ENCODE data around the gene ZNF335.

ZNF335 gene, protein sequence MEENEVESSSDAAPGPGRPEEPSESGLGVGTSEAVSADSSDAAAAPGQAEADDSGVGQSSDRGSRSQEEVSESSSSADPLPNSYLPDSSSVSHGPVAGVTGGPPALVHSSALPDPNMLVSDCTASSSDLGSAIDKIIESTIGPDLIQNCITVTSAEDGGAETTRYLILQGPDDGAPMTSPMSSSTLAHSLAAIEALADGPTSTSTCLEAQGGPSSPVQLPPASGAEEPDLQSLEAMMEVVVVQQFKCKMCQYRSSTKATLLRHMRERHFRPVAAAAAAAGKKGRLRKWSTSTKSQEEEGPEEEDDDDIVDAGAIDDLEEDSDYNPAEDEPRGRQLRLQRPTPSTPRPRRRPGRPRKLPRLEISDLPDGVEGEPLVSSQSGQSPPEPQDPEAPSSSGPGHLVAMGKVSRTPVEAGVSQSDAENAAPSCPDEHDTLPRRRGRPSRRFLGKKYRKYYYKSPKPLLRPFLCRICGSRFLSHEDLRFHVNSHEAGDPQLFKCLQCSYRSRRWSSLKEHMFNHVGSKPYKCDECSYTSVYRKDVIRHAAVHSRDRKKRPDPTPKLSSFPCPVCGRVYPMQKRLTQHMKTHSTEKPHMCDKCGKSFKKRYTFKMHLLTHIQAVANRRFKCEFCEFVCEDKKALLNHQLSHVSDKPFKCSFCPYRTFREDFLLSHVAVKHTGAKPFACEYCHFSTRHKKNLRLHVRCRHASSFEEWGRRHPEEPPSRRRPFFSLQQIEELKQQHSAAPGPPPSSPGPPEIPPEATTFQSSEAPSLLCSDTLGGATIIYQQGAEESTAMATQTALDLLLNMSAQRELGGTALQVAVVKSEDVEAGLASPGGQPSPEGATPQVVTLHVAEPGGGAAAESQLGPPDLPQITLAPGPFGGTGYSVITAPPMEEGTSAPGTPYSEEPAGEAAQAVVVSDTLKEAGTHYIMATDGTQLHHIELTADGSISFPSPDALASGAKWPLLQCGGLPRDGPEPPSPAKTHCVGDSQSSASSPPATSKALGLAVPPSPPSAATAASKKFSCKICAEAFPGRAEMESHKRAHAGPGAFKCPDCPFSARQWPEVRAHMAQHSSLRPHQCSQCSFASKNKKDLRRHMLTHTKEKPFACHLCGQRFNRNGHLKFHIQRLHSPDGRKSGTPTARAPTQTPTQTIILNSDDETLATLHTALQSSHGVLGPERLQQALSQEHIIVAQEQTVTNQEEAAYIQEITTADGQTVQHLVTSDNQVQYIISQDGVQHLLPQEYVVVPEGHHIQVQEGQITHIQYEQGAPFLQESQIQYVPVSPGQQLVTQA (N-terminal part only)

DNA sequence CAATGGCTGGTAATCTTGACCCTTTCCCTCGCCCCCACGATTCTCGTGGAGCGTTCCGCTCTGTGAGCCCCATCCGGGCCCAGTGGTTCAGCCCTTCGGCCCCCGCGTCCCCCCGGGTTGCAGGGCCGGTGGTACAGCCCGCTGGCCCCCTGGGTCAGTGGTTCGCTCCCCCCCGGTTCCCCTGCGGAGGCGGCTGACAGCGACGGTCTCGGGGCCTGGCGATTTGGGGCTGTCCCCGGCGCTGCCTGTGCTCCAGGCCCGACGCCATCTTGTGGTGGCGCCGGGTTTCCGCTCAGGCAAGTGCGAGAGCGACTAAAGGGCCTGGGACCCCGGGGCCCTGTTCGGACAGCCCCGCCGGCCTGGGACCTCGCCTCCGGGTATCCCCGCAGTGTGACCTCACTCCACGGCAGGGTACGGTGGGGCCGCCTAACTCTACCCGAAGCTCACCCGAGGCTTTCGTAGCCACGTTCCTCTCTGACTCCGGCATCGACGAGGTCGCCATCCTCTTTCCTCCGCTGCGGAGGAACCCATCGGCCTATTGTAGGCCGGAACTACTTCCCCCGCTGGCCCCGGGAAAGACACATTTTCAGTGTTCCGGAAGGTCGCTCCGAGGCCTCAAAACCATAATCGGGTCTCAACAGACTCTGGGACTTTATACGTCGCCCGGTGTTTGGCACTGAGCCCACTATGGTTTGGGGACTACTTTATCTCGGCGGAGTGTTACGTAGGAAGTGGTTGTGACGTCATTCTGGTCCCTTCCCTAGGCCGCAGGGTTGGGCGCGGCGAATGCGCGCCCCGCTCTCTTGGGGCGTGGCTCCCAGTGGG lies at the start of gene ZNF335:
ZNF335 (minus strand) TSS at position 529 of the 825 bp plus-strand sequence. CDS start 793 bp downstream, outside the sequence.
- peak; percentile 67 for DNase-seq (ENCODE audit: low read depth, low spot score)
- peak within 1 kb of the TSS; percentile 99 for H3K27ac ChIP-seq

DNA sequence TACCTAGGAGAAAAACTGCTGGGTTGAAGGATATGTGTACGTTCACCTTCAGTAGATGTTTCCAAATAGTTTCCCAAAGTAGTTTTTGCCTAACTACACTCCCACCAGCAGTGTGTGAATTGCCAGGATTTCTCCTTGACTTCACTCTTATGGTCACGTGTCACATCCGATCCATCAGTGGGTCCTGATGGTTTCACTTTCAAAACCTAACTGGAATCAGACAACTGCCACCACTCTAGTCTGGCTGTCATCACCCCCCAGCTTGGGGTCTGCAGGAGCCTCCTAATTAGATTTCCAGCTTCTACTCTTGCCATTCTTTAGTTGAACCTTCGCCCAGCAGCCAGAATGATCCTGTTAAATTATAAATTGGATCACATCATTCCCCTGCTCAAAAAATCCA lies 48.6 kb upstream of the ZNF335 start:
- no peak overlapping the region for H3K27ac ChIP-seq
- DNase-seq (ENCODE audit: low read depth, low spot score), result no peak

DNA sequence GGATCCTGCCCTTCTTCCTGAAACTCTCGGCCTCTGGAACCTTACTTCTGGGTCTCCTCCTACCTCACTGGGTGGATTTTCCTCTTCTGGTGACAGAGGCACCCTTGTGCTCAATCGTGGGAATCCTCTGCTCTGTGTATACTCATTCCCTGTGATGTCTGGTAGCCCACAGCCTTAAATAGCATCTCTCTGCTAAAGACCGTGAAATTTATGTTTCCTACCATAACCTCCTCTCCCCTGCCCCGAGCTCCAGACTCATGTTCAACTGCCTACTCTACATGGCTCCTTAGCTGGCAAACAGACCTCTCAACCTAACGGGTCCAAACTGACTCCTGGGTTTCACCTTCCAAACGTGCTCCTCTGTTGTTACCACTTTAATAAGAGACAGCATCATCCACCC lies 46.6 kb upstream of the ZNF335 start:
- no peak overlapping the region for H3K27ac ChIP-seq
- DNase-seq (ENCODE audit: low read depth, low spot score), result no peak

DNA sequence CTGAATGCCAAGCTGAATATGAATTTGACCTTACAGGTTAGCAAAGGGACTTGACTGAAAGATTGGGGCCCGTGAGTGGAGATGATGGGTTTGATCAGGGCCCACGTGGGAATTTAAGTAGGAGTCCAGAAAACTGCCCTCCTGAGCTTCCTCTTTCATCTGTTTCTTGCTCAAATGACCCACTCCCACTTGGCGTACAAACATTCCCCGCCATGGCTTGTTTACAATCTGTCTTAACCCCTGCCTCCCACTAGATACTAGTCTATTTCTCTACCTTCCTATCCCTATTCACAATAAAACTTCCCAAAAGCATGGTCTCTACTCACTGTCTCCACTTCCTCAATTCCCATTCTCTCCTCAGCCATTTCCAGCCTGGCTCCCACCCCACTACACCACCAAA lies 46.1 kb upstream of the ZNF335 start:
- H3K27ac ChIP-seq, result no peak overlapping the region
- DNase-seq (ENCODE audit: low read depth, low spot score), result no peak

DNA sequence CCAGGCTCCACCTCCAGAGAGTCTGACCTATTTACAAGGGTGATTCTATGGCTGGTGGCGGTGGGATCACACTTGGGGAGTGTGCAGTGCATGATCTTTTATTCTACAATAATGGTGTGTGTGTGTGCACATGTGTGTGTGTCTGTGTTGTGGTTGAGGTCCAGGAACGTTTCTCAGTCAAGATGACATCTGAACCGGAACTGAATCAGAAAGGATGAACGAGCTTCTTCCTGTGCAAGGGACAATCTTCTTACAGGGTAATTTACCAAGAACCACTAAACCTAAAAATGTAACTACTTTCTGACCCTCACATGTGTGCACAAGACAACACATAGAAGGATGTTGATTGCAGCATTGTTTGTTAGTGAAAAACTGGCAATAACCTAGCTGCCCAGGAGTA lies 45.3 kb upstream of the ZNF335 start:
- H3K27ac ChIP-seq, result no peak overlapping the region
- no peak for DNase-seq (ENCODE audit: low read depth, low spot score)

DNA sequence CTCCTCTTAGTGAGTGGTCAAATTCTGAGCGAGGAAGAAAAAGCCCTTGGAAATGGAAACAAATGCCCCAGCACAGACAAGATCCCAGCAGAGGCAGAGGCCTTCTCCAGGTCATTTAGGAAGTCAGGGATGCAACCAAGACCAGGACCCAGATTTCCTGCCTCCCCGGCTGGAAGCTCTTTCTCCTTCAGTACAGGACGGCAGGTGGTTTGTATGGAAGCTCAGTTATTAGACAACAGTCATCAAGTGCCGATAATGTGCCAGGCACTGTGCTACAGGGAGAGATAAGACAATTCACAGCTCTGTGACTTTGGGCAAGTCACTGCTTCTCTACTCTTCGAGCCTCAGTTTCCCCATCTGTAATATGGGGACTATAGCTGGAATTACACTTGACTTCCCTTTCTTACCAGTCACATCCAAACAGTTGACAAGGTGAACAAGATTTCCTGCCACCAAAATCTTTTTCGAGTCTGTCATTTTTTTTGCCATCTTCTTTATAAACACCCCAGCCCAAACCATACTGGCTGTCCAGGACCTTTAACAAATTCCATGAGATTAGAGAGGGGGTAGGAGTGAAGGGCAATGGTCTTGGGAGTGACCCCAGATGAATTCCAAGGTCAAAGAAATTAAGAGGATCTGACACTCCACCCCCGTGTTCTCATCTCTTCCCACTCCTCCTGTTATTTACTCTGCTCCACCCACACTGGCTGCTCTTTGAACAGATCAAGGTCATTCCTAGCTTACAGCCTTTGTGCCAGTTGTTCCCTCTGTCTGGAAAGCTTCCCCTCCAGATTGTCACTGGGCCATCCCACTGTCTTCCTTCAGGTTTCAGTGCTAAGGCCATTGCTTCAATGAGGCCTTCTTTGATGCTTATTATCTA lies 42.8 kb upstream of the ZNF335 start:
- no peak overlapping the region for H3K27ac ChIP-seq
- no peak for DNase-seq (ENCODE audit: low read depth, low spot score)

DNA sequence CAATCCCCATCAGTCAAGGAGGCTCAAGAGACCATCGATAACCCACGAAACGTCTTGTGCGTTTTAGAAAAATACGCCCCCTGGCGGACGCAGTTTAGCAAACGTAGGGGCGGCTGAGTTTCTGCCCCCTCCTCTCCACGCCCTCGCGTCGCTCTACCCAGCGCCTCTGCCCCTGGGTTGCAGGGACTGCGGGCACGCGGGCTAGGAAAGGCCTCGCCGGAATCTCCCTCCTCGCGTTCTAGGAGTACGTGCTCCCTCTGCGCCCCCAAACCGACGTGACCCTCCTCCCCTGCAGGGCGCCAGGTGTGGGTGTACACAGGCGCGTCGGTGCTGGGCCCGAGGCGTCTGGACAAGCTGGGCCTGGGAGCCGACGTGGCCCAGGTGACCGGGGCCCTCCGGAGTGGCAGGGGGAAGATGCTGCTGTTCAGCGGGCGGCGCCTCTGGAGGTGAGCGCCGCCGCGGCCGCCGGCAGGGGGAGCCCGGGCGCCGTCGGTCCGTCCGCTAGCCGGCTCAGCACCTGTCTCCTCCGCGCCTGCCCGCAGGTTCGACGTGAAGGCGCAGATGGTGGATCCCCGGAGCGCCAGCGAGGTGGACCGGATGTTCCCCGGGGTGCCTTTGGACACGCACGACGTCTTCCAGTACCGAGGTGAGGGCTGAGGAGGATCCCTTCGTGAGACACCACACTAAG lies 42.0 kb upstream of the ZNF335 start:
- DNase-seq (ENCODE audit: low read depth, low spot score), result no peak
- H3K27ac ChIP-seq, result no peak overlapping the region

DNA sequence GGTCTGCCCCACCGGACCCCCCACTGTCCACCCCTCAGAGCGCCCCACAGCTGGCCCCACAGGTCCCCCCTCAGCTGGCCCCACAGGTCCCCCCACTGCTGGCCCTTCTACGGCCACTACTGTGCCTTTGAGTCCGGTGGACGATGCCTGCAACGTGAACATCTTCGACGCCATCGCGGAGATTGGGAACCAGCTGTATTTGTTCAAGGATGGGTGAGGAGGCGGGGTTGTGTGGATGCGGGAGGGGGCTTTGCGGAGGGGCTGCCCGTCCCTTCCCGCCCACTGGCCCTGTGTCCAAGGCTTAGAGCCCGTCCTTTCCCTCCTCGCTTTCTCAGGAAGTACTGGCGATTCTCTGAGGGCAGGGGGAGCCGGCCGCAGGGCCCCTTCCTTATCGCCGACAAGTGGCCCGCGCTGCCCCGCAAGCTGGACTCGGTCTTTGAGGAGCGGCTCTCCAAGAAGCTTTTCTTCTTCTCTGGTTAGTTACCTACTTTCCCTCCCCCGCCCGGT lies 41.4 kb upstream of the ZNF335 start:
- no peak for DNase-seq (ENCODE audit: low read depth, low spot score)
- no peak overlapping the region for H3K27ac ChIP-seq

DNA sequence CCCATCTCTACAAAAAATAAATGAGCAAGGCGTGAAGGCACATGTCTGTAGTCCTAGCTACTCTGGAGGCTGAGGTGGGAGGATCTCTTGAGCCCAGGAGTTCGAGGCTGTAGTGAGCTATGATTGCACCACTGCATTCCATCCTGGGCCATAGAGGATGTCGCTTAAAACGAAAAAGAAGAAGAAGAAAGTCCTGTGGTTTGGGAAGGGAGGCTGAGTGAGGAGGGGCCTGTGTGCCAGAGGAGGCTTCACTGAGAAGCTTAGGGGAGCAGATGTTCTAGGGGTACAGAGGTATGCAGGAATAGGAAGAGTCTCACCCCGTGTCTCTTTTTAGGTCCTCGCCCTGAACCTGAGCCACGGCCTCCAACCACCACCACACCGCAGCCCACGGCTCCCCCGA lies 40.9 kb upstream of the ZNF335 start:
- no peak overlapping the region for H3K27ac ChIP-seq
- DNase-seq (ENCODE audit: low read depth, low spot score), result no peak

DNA sequence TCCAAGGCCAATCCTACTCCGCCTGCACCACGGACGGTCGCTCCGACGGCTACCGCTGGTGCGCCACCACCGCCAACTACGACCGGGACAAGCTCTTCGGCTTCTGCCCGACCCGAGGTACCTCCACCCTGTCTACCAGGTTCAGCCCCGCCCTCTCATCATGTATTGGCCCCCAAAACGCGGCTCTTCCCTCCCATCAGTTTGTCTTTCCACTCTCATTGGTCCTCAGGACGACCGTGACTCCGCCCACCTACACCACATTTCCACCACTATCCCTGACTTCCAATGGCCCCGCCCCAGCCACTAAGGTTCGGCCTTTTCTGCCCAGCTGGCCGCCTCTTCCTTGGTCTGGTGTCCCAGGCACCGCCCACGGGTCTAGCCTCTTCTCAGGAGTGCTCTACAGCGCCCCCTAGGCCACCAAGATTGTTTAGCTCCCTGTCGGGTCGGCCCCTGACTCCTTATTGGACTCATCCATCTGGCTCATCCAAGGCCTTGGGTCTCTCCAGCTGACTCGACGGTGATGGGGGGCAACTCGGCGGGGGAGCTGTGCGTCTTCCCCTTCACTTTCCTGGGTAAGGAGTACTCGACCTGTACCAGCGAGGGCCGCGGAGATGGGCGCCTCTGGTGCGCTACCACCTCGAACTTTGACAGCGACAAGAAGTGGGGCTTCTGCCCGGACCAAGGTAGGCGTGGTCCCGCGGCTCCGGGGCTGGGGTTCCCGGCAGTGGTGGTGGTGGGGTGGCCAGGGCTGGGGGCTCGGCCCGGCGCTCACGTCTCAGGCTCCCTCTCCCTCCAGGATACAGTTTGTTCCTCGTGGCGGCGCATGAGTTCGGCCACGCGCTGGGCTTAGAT lies 39.9 kb upstream of the ZNF335 start:
- no peak overlapping the region for H3K27ac ChIP-seq

DNA sequence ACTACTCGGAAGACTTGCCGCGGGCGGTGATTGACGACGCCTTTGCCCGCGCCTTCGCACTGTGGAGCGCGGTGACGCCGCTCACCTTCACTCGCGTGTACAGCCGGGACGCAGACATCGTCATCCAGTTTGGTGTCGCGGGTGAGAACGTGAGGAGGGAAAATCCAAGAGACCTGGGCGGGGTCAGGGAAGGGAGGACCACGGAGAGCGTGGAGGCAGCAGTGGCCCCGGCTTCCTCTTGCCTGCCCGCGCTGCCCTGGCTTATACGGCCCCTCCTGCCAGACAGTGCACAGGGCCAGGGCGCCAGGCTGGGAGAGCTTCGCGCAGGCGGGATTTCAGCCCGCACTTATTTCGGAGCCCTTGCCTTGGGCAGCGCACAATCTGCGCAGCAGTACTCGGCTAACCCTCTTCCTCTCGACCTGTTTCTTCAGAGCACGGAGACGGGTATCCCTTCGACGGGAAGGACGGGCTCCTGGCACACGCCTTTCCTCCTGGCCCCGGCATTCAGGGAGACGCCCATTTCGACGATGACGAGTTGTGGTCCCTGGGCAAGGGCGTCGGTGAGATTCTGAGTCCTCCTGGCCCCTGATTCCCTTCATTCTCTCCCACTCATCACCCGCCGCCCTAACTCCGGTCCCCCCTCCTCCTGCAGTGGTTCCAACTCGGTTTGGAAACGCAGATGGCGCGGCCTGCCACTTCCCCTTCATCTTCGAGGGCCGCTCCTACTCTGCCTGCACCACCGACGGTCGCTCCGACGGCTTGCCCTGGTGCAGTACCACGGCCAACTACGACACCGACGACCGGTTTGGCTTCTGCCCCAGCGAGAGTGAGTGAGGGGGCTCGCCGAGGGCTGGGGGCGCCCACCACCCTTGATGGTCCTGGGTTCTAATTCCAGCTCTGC lies 38.7 kb upstream of the ZNF335 start:
- H3K27ac ChIP-seq, result no peak overlapping the region
- no peak for DNase-seq (ENCODE audit: low read depth, low spot score)

More for the DNA sequence above, 39.9 kb upstream of the ZNF335 start:
- DNase-seq (ENCODE audit: low read depth, low spot score), result no peak

DNA sequence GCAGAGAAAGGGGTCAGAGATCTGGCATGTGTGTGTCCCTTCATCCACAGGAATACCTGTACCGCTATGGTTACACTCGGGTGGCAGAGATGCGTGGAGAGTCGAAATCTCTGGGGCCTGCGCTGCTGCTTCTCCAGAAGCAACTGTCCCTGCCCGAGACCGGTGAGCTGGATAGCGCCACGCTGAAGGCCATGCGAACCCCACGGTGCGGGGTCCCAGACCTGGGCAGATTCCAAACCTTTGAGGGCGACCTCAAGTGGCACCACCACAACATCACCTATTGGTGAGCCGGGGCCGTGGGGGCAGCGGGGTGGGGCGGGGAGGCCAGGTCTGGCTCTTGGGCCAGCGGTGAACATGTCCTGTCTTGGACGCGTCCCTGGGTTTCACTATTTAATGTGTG lies 37.8 kb upstream of the ZNF335 start:
- DNase-seq (ENCODE audit: low read depth, low spot score), result no peak
- no peak overlapping the region for H3K27ac ChIP-seq

DNA sequence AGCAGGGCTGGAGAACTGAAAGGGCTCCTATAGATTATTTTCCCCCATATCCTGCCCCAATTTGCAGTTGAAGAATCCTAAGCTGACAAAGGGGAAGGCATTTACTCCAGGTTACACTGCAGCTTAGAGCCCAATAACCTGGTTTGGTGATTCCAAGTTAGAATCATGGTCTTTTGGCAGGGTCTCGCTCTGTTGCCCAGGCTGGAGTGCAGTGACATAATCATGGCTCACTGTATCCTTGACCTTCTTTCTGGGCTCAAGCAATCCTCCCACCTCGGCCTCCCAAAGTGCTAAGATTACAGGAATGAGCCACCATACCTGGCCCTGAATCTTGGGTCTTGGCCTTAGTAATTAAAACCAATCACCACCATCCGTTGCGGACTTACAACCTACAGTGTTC lies 35.7 kb upstream of the ZNF335 start:
- no peak for DNase-seq (ENCODE audit: low read depth, low spot score)
- no peak overlapping the region for H3K27ac ChIP-seq

DNA sequence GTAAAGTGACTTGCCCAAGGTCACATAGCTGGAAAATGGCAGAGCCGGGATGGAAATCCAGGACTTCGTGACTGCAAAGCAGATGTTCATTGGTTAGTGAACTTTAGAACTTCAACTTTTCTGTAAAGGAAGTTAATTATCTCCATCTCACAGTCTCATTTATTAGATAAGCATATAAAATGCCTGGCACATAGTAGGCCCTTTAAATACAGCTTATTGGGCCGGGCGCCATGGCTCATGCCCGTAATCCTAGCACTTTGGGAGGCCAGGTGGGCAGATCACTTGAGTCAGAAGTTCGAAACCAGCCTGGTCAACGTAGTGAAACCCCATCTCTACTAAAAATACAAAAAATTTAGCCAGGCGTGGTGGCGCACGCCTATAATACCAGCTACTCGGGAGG lies 35.0 kb upstream of the ZNF335 start:
- no peak for DNase-seq (ENCODE audit: low read depth, low spot score)
- no peak overlapping the region for H3K27ac ChIP-seq

DNA sequence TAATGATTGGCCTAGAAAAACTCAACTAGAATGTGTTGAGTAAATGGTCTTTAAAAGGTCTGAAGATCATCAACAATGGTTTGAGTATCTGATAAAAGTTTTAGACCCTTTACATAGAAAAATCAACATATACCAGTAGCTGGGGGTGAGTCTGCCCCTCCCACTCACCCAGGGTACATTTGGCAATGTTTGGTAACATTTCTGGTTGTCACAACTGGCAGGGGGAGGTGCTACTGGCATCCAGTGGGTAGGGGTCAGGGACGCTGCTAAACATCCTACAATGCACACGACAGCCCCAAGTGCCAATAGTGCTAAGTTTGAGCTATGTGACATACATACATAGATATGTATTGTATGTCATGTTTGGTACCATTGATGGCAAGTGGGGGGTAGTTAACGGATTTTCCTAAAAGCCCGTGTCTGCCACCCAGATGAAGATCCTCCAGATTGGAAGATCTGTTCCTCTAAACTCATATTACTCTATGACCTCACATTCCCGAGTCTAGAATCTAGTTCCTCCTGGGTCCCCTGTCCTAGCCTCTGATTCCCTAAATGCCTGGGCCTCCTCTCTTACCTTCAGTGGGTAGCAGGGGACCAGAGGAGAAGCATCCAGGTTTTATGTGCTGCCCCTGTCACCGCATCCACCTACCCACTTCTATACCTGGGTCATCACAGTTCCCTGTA lies 34.2 kb upstream of the ZNF335 start:
- no peak overlapping the region for H3K27ac ChIP-seq

More for the DNA sequence above, 34.2 kb upstream of the ZNF335 start:
- DNase-seq (ENCODE audit: low read depth, low spot score), result no peak

Data from epithelial cell of prostate (primary cell).